A549 (cell line): ENCODE data around the gene MKNK1.

Source experiments
- JUN ChIP-seq, 2 experiments: fragments of >200 bp; sonication (Bioruptor Twin); formaldehyde crosslinking; IDR thresholded peaks; 2 replicates in 1 of 2; 3 replicates in 1 of 2; pipeline ENCODE4 v1.6.1; 2016 to 2017
- POLR2A ChIP-seq: IDR thresholded peaks from 2 replicates; pipeline ENCODE4 v1.6.1; 2012; ENCODE audit warnings: mild to moderate bottlenecking, low read length
- SMC3 ChIP-seq: fragments of >200 bp; sonication (Bioruptor Twin); formaldehyde crosslinking; IDR thresholded peaks from 3 replicates; pipeline ENCODE4 v1.6.1; 2018; ENCODE audit warnings: inconsistent platforms
- TF ChIP-seq, protein P1 (sequence below): IDR thresholded peaks from 2 replicates; pipeline ENCODE4 v1.6.1; 2012
- TF ChIP-seq, protein P2 (sequence below): fragments of >200 bp; sonication (Bioruptor Twin); formaldehyde crosslinking; IDR thresholded peaks from 3 replicates; pipeline ENCODE4 v1.5.1; 2016
- TF ChIP-seq, protein P3 (sequence below): IDR thresholded peaks from 2 replicates; pipeline ENCODE4 v1.6.1; 2012

DNA sequence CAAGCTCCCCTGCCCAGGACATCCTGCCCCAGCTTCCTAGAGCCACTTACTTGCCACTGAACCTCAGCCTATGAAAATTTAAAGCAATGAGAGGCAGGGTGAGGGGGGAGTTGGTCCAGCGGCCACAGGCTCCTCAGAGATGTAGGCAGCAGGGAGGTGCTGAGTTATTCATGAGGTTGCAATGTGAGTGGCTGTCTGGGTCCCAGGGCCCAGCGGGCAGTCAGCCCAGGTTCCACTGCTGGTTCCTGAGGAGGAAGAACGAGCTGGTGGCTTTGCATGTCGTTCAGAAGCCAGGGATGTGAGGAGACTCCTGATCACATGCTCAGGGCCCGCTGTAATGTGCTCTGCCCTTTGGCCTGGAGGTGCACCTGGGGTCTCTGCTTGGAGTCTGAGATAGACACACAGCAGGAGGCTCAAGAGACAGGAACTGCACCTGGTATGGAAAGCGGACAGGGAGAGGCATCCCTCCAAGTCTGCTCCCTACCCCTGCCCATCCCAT, 52.4 kb downstream of the MKNK1 start, which contains the start of gene KNCN:
- TF ChIP-seq, protein P1, sequence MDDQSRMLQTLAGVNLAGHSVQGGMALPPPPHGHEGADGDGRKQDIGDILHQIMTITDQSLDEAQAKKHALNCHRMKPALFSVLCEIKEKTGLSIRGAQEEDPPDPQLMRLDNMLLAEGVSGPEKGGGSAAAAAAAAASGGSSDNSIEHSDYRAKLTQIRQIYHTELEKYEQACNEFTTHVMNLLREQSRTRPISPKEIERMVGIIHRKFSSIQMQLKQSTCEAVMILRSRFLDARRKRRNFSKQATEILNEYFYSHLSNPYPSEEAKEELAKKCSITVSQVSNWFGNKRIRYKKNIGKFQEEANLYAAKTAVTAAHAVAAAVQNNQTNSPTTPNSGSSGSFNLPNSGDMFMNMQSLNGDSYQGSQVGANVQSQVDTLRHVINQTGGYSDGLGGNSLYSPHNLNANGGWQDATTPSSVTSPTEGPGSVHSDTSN, result no peak
- TF ChIP-seq, protein P2, sequence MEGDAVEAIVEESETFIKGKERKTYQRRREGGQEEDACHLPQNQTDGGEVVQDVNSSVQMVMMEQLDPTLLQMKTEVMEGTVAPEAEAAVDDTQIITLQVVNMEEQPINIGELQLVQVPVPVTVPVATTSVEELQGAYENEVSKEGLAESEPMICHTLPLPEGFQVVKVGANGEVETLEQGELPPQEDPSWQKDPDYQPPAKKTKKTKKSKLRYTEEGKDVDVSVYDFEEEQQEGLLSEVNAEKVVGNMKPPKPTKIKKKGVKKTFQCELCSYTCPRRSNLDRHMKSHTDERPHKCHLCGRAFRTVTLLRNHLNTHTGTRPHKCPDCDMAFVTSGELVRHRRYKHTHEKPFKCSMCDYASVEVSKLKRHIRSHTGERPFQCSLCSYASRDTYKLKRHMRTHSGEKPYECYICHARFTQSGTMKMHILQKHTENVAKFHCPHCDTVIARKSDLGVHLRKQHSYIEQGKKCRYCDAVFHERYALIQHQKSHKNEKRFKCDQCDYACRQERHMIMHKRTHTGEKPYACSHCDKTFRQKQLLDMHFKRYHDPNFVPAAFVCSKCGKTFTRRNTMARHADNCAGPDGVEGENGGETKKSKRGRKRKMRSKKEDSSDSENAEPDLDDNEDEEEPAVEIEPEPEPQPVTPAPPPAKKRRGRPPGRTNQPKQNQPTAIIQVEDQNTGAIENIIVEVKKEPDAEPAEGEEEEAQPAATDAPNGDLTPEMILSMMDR, result no peak
- TF ChIP-seq POLR2A (no peak), JUN (IDR thresholded peaks at IDR 0.05) (no peak), SMC3 (no peak)
- TF ChIP-seq, protein P3, sequence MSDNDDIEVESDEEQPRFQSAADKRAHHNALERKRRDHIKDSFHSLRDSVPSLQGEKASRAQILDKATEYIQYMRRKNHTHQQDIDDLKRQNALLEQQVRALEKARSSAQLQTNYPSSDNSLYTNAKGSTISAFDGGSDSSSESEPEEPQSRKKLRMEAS, result no peak
